ENCODE data around the gene CDCP1.

Gene CDCP1

DNA sequence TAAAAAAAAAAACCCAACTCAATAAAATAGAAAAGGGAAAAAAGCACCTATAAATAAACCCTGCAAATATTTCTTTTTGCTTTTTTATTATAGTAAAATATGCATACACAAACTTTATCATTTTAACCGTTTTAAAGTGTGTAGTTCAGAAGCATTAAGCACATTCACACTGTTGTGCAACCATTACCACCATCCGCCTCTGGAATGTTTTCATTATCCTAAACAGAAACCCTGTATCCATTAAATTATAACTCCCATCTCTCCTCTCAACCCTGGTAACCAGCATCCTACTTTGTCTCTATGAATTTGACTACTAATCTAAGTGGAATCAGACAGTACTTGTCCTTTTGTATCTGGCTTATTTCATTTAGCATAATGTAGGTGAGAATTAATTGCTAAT is 15.0 kb downstream of the CDCP1 start:
- TF ChIP-seq, protein P1, sequence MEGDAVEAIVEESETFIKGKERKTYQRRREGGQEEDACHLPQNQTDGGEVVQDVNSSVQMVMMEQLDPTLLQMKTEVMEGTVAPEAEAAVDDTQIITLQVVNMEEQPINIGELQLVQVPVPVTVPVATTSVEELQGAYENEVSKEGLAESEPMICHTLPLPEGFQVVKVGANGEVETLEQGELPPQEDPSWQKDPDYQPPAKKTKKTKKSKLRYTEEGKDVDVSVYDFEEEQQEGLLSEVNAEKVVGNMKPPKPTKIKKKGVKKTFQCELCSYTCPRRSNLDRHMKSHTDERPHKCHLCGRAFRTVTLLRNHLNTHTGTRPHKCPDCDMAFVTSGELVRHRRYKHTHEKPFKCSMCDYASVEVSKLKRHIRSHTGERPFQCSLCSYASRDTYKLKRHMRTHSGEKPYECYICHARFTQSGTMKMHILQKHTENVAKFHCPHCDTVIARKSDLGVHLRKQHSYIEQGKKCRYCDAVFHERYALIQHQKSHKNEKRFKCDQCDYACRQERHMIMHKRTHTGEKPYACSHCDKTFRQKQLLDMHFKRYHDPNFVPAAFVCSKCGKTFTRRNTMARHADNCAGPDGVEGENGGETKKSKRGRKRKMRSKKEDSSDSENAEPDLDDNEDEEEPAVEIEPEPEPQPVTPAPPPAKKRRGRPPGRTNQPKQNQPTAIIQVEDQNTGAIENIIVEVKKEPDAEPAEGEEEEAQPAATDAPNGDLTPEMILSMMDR (IDR thresholded peaks at IDR 0.05; ENCODE audit: control insufficient read depth, insufficient read depth, low read depth, low read length, missing control alignments), result no peak
- no peak for DNase-seq (ENCODE audit: low read depth)
- H3K4me3 ChIP-seq (ENCODE audit: control insufficient read depth, low read depth, low read length), result no peak overlapping the region

DNA sequence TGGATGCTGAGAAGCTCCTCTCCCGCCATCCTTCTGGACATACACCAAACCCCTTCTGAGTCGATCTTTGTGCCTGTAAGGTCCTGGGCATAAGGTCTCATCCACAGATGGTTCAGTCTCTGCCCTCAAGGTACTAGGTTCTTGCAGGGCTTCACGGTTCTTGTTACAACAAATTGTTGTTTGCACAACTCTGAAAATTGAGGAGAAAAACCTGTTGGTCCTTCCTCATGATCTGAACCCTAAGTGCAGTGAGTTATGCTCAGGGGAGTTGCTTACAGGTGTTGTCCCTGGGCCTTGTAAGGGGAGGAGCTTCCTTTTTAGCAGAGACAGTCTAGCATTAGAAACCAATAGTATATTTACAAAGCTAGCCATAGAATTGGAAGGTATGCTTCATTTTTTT is 15.7 kb downstream of the CDCP1 start:
- DNase-seq (ENCODE audit: low read depth), result no peak
- H3K4me3 ChIP-seq (ENCODE audit: control insufficient read depth, low read depth, low read length), result no peak overlapping the region
- TF ChIP-seq, protein P1 (IDR thresholded peaks at IDR 0.05; ENCODE audit: control insufficient read depth, insufficient read depth, low read depth, low read length, missing control alignments), result no peak

DNA sequence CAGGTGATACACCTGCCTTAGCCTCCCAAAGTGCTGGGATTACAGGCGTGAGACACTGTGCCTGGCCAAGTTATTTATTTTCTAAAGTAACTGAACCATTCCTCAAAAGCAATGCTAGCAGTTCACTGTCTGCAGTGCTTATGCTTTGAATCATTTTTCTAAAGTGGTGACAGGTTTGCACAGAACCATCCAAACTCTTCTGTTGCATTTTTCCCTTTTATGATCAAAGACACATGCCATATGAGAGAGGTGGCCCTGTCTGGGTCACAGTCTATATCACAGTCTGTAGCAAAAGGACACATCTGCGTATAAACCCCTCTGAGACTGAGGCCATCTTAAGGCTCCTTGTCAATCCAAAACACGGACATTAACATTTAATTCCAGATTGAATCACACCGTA is 17.2 kb downstream of the CDCP1 start:
- DNase-seq (ENCODE audit: low read depth), result no peak
- no peak overlapping the region for H3K4me3 ChIP-seq (ENCODE audit: control insufficient read depth, low read depth, low read length)
- TF ChIP-seq, protein P1 (IDR thresholded peaks at IDR 0.05; ENCODE audit: control insufficient read depth, insufficient read depth, low read depth, low read length, missing control alignments), result no peak

DNA sequence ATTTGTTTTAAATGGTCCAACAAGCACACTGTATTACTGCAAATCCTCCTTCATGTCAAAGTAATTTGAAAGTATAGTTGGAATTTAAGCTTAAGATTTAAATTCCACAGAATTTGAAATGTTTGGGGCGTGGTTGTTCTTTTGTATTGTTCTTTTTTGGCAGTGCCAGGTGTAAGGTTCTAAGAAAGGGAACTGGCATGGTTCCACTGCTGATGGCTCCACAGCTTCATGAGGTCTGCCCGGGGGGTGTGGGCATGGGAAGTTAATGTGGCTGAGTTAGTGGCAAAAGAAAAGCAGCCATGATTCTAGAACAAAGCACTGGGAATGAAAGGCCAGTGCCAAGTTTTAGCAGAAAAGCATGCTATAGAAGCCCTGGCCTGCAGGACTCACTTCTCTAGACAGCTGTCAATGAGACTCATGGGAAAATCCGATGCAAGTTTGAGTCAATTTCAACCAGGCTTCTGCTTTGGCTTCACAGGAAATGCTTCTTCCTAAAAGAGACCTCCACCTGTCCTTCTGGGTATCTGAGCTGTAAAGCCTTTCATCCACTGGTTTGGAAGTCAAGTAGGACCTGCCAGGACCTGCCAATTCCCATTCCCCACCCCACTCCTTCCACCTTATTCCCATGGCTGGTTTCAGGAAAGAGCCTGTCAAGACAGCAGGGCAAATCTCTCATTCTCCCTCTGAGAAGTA is 18.9 kb downstream of the CDCP1 start:
- H3K4me3 ChIP-seq (ENCODE audit: control insufficient read depth, low read depth, low read length), result no peak overlapping the region
- TF ChIP-seq, protein P1 (IDR thresholded peaks at IDR 0.05; ENCODE audit: control insufficient read depth, insufficient read depth, low read depth, low read length, missing control alignments), result no peak
- DNase-seq (ENCODE audit: low read depth), result no peak

DNA sequence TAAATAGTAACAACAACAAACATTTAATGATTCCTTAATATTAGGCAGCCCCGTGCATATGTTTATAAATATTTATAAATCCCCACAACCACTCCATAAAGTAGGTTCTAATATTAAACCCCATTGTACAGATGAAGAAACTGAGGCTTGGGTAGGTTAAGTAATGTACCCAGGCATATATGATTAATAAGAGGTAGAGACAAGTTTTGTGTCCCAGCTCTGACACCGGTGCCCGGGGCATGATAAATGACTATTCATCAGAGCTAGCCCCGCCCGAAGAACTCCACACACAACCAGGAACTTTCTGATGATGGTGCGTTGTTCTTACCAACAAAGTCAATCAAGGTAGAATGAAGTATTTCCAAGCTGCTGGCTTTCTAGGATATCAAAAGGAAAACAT is 19.4 kb downstream of the CDCP1 start:
- DNase-seq (ENCODE audit: low read depth), result no peak
- no peak overlapping the region for H3K4me3 ChIP-seq (ENCODE audit: control insufficient read depth, low read depth, low read length)
- TF ChIP-seq, protein P1 (IDR thresholded peaks at IDR 0.05; ENCODE audit: control insufficient read depth, insufficient read depth, low read depth, low read length, missing control alignments), result no peak

DNA sequence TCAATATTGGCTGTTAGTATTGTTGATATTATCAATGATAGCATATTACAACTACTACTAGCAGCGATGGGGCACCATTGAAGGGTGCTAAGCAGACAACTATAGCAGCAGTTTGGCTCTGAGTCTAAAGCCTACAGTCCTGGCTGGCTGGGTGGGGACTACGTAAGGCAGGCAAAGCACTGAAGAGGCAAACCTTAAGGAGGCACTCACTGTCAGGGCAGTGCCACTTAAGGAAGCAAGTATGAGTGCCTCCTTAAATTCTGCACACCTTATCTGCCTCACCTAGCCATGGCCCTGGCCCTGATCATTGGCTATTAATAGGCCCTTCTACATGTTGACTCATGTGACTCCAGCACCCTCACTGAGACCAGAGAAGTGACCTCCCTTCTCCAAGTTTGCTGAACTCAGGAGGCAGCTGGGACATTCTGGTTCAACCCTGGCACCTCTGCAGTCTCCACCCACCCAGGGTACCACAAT is 20.6 kb downstream of the CDCP1 start:
- DNase-seq (ENCODE audit: low read depth), result no peak
- H3K4me3 ChIP-seq (ENCODE audit: control insufficient read depth, low read depth, low read length), result no peak overlapping the region
- TF ChIP-seq, protein P1 (IDR thresholded peaks at IDR 0.05; ENCODE audit: control insufficient read depth, insufficient read depth, low read depth, low read length, missing control alignments), result no peak
